SK-N-SH treated with all-trans-retinoic acid at 6 μM for 48 hours (cell line): ENCODE data around the gene CLBA1.

Experiments used
- ATAC-seq: fragments of 200-7000 bp; cut with Tn5 transposase; 3 replicates; pipeline ENCODE4 v1.9.1; 2020; ENCODE audit warnings: mild to moderate bottlenecking, moderate library complexity
- ARNTL ChIP-seq: fragments of 450-650 bp; formaldehyde crosslinking; IDR thresholded peaks from 2 replicates; pipeline ENCODE4 v1.5.0; 2020; ENCODE audit warnings: low read depth, mild to moderate bottlenecking, moderate library complexity, borderline replicate concordance
- BACH2 ChIP-seq: fragments of 250-450 bp; sonication (Bioruptor Pico); IDR thresholded peaks from 2 replicates; pipeline ENCODE4 v1.9.0; 2021; ENCODE audit warnings: mild to moderate bottlenecking, borderline replicate concordance
- CSDC2 ChIP-seq: fragments of 250-450 bp; sonication (Bioruptor Pico); IDR thresholded peaks from 2 replicates; pipeline ENCODE4 v1.5.0; 2020; ENCODE audit warnings: mild to moderate bottlenecking, moderate library complexity
- GLIS3 ChIP-seq: fragments of 250-450 bp; sonication (Bioruptor Pico); IDR thresholded peaks from 2 replicates; pipeline ENCODE4 v1.5.0; 2020; ENCODE audit warnings: mild to moderate bottlenecking, moderate library complexity
- ISL1 ChIP-seq: fragments of 250-450 bp; sonication (Bioruptor Pico); IDR thresholded peaks from 2 replicates; pipeline ENCODE4 v2.1.2; 2022; ENCODE audit warnings: mild to moderate bottlenecking, moderate library complexity
- OSR1 ChIP-seq: fragments of 250-450 bp; sonication (Bioruptor Pico); IDR thresholded peaks from 2 replicates; pipeline ENCODE4 v1.8.0; 2022; ENCODE audit warnings: moderate library complexity, mild to moderate bottlenecking, inconsistent platforms
- PPARA ChIP-seq: fragments of 250-450 bp; sonication (Bioruptor Pico); IDR thresholded peaks from 2 replicates; pipeline ENCODE4 v1.5.0; 2020; ENCODE audit warnings: mild to moderate bottlenecking, borderline replicate concordance
- SNAI2 ChIP-seq: fragments of 250-450 bp; sonication (Bioruptor Pico); IDR thresholded peaks from 2 replicates; pipeline ENCODE4 v1.5.0; 2020; ENCODE audit warnings: mild to moderate bottlenecking, moderate library complexity
- TCF4 ChIP-seq: fragments of 250-450 bp; sonication (Bioruptor Pico); IDR thresholded peaks from 2 replicates; pipeline ENCODE4 v1.8.0; 2021; ENCODE audit warnings: mild to moderate bottlenecking, moderate library complexity, borderline replicate concordance
- TOX ChIP-seq: fragments of 250-450 bp; sonication (Bioruptor Pico); IDR thresholded peaks from 2 replicates; pipeline ENCODE4 v1.8.0; 2021; ENCODE audit warnings: mild to moderate bottlenecking, moderate library complexity, borderline replicate concordance
- ZC3H10 ChIP-seq: fragments of 250-450 bp; sonication (Bioruptor Pico); IDR thresholded peaks from 2 replicates; pipeline ENCODE4 v1.5.1; 2021; ENCODE audit warnings: mild to moderate bottlenecking, moderate library complexity
- ZFP3 ChIP-seq: fragments of 250-450 bp; sonication (Bioruptor Pico); IDR thresholded peaks from 2 replicates; pipeline ENCODE4 v1.5.0; 2020; ENCODE audit warnings: mild to moderate bottlenecking, moderate library complexity
- ZFP30 ChIP-seq: fragments of 450-650 bp; formaldehyde crosslinking; IDR thresholded peaks from 2 replicates; pipeline ENCODE4 v1.5.0; 2022; ENCODE audit warnings: mild to moderate bottlenecking, moderate library complexity
- ZNF565 ChIP-seq: fragments of 450-650 bp; formaldehyde crosslinking; conservative IDR thresholded peaks from 2 replicates; pipeline ENCODE4 v1.5.0; 2020; ENCODE audit warnings: low read depth, mild to moderate bottlenecking, moderate library complexity
- ZNF8 ChIP-seq: fragments of 450-650 bp; formaldehyde crosslinking; IDR thresholded peaks from 2 replicates; pipeline ENCODE4 v1.5.0; 2020; ENCODE audit warnings: mild to moderate bottlenecking, moderate library complexity
- TF ChIP-seq, protein P1 (sequence below): fragments of 250-450 bp; sonication (Bioruptor Pico); IDR thresholded peaks from 2 replicates; pipeline ENCODE4 v1.5.0; 2020; ENCODE audit warnings: mild to moderate bottlenecking, moderate library complexity
- TF ChIP-seq, protein P2 (sequence below): fragments of 250-450 bp; sonication (Bioruptor Pico); IDR thresholded peaks from 2 replicates; pipeline ENCODE4 v1.8.0; 2021; ENCODE audit warnings: low read depth, mild to moderate bottlenecking, moderate library complexity, borderline replicate concordance
- TF ChIP-seq, protein P3 (sequence below): fragments of 250-450 bp; sonication (Bioruptor Pico); IDR thresholded peaks from 2 replicates; pipeline ENCODE4 v1.5.1; 2020; ENCODE audit warnings: low read depth, mild to moderate bottlenecking, moderate library complexity
- TF ChIP-seq, protein P4 (sequence below): fragments of 250-450 bp; sonication (Bioruptor Pico); IDR thresholded peaks from 2 replicates; pipeline ENCODE4 v1.8.0; 2020; ENCODE audit warnings: mild to moderate bottlenecking, moderate library complexity, borderline replicate concordance

CLBA1 gene

DNA sequence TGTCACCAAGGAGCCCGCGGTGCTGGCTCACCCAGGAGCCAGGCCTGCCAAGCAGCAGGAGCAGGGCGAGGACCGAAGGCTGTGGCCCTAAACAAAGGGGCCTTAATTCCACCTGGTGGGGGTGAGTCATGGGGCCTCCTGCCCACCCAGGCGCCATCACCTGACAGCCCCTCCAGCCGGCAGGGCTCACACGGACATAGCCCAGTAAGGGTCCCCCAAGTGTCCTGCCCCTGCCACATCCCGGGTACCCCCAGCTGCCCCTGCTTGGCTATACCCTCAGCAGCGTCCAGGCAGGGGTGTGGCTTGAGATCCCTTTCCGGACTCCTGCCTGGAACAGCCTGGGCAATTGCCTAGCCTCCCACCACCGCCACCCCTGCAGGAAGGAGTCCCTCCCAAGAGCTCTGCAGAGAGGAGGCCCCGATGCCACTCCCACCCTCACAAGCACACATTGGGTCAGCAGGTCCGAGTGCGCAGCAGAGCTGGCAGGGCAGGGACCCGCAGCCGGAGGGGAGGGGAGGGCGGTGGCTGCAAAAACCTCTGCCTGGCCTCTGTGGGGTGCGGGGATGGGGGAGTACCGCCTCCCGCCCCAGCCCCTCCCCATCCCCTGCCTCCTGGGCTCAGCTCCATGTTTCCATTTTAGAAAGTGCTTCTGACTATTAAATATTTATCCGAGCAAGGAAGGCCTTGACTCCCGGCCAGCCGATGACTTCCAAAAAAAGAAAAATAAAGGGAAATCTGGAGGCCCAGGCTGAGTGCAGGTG lies 12.0 kb upstream of the CLBA1 start (continued):
- TF ChIP-seq PPARA (CRISPR knock-in tag) (no peak), OSR1 (CRISPR knock-in tag) (no peak), ZNF565 (CRISPR knock-in tag) (no peak), TOX (CRISPR knock-in tag) (no peak), GLIS3 (CRISPR knock-in tag) (no peak), TCF4 (no peak)

DNA sequence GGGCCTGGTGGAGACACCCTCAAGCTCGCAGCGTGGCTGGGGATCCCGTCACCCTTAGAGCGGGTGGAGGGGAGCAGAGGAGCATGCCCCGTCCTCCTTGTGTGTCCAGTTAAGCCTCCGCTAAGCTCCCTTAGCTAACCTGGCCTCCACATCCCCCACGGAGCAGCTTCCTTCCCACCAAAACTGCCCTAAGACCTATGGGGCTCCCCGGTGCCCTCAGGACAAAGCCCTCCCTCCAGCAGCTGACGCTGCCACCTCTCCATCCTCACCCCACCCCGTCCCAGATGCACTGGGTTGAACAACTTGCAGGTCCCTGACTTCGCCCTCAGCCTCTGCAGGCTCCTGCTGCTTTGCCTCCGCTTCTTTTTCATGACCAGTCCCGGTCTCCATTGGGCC lies 11.4 kb upstream of the CLBA1 start:
- no peak for ATAC-seq
- TF ChIP-seq TOX (CRISPR knock-in tag) = no peak
- no peak for TF ChIP-seq PPARA (CRISPR knock-in tag)
- no peak for TF ChIP-seq ZC3H10 (CRISPR knock-in tag)
- no peak for TF ChIP-seq CSDC2 (CRISPR knock-in tag)
- TF ChIP-seq ARNTL (CRISPR knock-in tag) = no peak
- no peak for TF ChIP-seq ZFP30 (CRISPR knock-in tag)
- TF ChIP-seq, protein P1, sequence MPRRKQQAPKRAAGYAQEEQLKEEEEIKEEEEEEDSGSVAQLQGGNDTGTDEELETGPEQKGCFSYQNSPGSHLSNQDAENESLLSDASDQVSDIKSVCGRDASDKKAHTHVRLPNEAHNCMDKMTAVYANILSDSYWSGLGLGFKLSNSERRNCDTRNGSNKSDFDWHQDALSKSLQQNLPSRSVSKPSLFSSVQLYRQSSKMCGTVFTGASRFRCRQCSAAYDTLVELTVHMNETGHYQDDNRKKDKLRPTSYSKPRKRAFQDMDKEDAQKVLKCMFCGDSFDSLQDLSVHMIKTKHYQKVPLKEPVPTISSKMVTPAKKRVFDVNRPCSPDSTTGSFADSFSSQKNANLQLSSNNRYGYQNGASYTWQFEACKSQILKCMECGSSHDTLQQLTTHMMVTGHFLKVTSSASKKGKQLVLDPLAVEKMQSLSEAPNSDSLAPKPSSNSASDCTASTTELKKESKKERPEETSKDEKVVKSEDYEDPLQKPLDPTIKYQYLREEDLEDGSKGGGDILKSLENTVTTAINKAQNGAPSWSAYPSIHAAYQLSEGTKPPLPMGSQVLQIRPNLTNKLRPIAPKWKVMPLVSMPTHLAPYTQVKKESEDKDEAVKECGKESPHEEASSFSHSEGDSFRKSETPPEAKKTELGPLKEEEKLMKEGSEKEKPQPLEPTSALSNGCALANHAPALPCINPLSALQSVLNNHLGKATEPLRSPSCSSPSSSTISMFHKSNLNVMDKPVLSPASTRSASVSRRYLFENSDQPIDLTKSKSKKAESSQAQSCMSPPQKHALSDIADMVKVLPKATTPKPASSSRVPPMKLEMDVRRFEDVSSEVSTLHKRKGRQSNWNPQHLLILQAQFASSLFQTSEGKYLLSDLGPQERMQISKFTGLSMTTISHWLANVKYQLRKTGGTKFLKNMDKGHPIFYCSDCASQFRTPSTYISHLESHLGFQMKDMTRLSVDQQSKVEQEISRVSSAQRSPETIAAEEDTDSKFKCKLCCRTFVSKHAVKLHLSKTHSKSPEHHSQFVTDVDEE = no peak
- TF ChIP-seq, protein P2, sequence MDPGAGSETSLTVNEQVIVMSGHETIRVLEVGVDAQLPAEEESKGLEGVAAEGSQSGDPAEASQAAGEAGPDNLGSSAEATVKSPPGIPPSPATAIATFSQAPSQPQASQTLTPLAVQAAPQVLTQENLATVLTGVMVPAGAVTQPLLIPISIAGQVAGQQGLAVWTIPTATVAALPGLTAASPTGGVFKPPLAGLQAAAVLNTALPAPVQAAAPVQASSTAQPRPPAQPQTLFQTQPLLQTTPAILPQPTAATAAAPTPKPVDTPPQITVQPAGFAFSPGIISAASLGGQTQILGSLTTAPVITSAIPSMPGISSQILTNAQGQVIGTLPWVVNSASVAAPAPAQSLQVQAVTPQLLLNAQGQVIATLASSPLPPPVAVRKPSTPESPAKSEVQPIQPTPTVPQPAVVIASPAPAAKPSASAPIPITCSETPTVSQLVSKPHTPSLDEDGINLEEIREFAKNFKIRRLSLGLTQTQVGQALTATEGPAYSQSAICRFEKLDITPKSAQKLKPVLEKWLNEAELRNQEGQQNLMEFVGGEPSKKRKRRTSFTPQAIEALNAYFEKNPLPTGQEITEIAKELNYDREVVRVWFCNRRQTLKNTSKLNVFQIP (CRISPR knock-in tag) = no peak
- no peak for TF ChIP-seq TCF4
- TF ChIP-seq BACH2 (CRISPR knock-in tag) = no peak
- no peak for TF ChIP-seq ZFP3 (CRISPR knock-in tag)
- no peak for TF ChIP-seq OSR1 (CRISPR knock-in tag)

DNA sequence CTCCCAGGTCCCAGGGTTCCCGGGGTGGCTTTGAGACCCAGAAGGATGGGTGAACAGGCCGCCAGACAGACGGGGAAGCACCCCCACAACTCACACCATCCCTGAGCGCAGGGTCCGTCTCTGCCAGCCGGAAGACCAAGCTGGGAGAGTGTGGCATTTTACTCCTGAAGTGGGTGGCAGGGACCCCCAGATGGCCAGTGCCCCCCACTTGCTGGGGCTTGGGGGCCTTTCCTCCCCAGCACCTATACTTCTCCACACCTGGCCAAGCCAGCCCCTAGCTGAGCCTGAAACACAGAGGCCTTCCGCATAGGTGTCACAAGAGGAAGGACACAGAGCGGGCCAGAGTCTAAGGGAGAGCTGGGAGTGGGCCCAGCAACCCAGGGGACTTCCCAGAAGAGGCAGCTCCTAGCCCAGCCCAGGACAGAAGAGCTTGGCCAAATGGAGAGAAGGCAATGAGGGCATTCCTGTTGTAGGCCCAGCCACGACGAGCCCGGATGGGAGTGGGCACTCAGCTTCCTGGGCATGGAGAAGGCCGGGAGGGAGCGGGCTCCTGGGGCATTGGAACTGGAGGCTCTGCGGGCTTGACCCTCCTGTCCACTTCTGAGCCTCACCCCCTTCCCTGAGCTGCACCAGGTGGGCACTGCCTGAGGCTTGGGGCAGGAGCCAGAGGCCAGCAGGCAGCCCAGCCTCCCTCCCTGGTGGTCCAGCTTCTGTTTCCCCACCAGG lies 10.8 kb upstream of the CLBA1 start:
- no peak for ATAC-seq
- TF ChIP-seq ZC3H10 (CRISPR knock-in tag) = no peak
- TF ChIP-seq, protein P3, sequence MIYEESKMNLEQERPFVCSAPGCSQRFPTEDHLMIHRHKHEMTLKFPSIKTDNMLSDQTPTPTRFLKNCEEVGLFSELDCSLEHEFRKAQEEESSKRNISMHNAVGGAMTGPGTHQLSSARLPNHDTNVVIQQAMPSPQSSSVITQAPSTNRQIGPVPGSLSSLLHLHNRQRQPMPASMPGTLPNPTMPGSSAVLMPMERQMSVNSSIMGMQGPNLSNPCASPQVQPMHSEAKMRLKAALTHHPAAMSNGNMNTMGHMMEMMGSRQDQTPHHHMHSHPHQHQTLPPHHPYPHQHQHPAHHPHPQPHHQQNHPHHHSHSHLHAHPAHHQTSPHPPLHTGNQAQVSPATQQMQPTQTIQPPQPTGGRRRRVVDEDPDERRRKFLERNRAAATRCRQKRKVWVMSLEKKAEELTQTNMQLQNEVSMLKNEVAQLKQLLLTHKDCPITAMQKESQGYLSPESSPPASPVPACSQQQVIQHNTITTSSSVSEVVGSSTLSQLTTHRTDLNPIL (CRISPR knock-in tag) = no peak
- no peak for TF ChIP-seq ZFP3 (CRISPR knock-in tag)
- TF ChIP-seq, protein P1 = no peak
- TF ChIP-seq ISL1 (CRISPR knock-in tag) = no peak
- TF ChIP-seq, protein P4, sequence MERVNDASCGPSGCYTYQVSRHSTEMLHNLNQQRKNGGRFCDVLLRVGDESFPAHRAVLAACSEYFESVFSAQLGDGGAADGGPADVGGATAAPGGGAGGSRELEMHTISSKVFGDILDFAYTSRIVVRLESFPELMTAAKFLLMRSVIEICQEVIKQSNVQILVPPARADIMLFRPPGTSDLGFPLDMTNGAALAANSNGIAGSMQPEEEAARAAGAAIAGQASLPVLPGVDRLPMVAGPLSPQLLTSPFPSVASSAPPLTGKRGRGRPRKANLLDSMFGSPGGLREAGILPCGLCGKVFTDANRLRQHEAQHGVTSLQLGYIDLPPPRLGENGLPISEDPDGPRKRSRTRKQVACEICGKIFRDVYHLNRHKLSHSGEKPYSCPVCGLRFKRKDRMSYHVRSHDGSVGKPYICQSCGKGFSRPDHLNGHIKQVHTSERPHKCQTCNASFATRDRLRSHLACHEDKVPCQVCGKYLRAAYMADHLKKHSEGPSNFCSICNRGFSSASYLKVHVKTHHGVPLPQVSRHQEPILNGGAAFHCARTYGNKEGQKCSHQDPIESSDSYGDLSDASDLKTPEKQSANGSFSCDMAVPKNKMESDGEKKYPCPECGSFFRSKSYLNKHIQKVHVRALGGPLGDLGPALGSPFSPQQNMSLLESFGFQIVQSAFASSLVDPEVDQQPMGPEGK = no peak
- no peak for TF ChIP-seq OSR1 (CRISPR knock-in tag)
- no peak for TF ChIP-seq CSDC2 (CRISPR knock-in tag)
- no peak for TF ChIP-seq BACH2 (CRISPR knock-in tag)
- TF ChIP-seq PPARA (CRISPR knock-in tag) = no peak
- TF ChIP-seq GLIS3 (CRISPR knock-in tag) = no peak
- no peak for TF ChIP-seq ZNF565 (CRISPR knock-in tag)
- TF ChIP-seq ZNF8 = no peak
- no peak for TF ChIP-seq TOX (CRISPR knock-in tag)
- no peak for TF ChIP-seq ZFP30 (CRISPR knock-in tag)
- no peak for TF ChIP-seq ARNTL (CRISPR knock-in tag)
- TF ChIP-seq TCF4 = no peak
- TF ChIP-seq, protein P2 (CRISPR knock-in tag) = no peak
- no peak for TF ChIP-seq SNAI2 (CRISPR knock-in tag)
